Caco-2 (cell line): Measurements from ENCODE around the gene GPX4. TPM values are rescaled to one million over a fixed set of nuclear protein-coding genes. Genes with fewer than 3 reads are reported as not detected.

ENCODE experiments used
- BruUV-seq: library from RNA; stranded (reverse); fragments of 400-500 nt; replicated peaks from 2 replicates; lab custom pipeline; 2021; lab: Mats Ljungman, UMichigan
- CTCF ChIA-PET: fragments of 300-600 bp; sonication (Branson Sonifier 250); formaldehyde crosslinking; loops from one replicate; lab custom pipeline; 2022; ENCODE audit warnings: antibody characterized with exemption; lab: Charles Lee
- POLR2A ChIA-PET: fragments of 300-600 bp; sonication (Branson Sonifier 250); formaldehyde crosslinking; loops from one replicate; lab custom pipeline; 2022; ENCODE audit warnings: antibody characterized with exemption; lab: Charles Lee
- DNase-seq, 2 experiments: peaks; one replicate each; pipeline versions ENCODE4 v3.0.0 to v3.0.0-alpha.2; 2020 to 2022
- H3K27me3 ChIP-seq: replicated peaks from 2 replicates; pipeline ENCODE4 v1.6.0; 2011; ENCODE audit warnings: low read length; ENCODE audit not compliant: control insufficient read depth, insufficient read depth
- H3K36me3 ChIP-seq: 2 replicates; pipeline ENCODE4 v1.5.1; 2011; ENCODE audit warnings: low read length; ENCODE audit not compliant: control insufficient read depth, insufficient read depth
- H3K4me1 ChIP-seq: fragments of 250-450 bp; sonication (Bioruptor Pico); 2 replicates; pipeline ENCODE4 v1.5.1; 2020; ENCODE audit warnings: mild to moderate bottlenecking
- H3K4me3 ChIP-seq: 2 replicates; pipeline ENCODE4 v1.5.1; 2011; ENCODE audit warnings: low read depth, mild to moderate bottlenecking, control low read depth, low read length
- H3K9me3 ChIP-seq: fragments of 250-450 bp; sonication (Bioruptor Pico); 2 replicates; pipeline ENCODE4 v1.5.1; 2020; ENCODE audit warnings: mild to moderate bottlenecking, moderate library complexity
- H3K27ac Mint-ChIP-seq: one replicate; pipeline ENCODE4 v1.8.0; 2022; ENCODE audit warnings: mixed read lengths; ENCODE audit not compliant: unreplicated experiment
- H3K27me3 Mint-ChIP-seq: one replicate; pipeline ENCODE4 v1.8.0; 2022; ENCODE audit warnings: mixed read lengths; ENCODE audit not compliant: insufficient read depth, unreplicated experiment
- H3K36me3 Mint-ChIP-seq: one replicate; pipeline ENCODE4 v1.8.0; 2022; ENCODE audit warnings: mild to moderate bottlenecking, mixed read lengths; ENCODE audit not compliant: insufficient read depth, unreplicated experiment
- H3K4me1 Mint-ChIP-seq: one replicate; pipeline ENCODE4 v1.8.0; 2022; ENCODE audit warnings: low read depth, mixed read lengths; ENCODE audit not compliant: unreplicated experiment
- H3K4me3 Mint-ChIP-seq: one replicate; pipeline ENCODE4 v1.8.0; 2022; ENCODE audit warnings: mild to moderate bottlenecking, moderate library complexity, mixed read lengths; ENCODE audit not compliant: unreplicated experiment
- H3K9me3 Mint-ChIP-seq: one replicate; pipeline ENCODE4 v1.8.0; 2022; ENCODE audit warnings: mixed read lengths; ENCODE audit not compliant: unreplicated experiment
- CTCF ChIP-seq, 2 experiments: fragments of 200-600 bp in 1 of 2; IDR thresholded peaks; 1 replicate in 1 of 2; 2 replicates in 1 of 2; pipeline versions ENCODE4 v1.5.1 to v1.8.0; 2011 to 2022; ENCODE audit warnings: antibody characterized with exemption in 1 of 2, control low read depth in 1 of 2, inconsistent platforms in 1 of 2, low read depth in 1 of 2, low read length in 1 of 2, mild to moderate bottlenecking in 1 of 2, moderate library complexity in 1 of 2; ENCODE audit not compliant: insufficient read depth in 1 of 2, severe bottlenecking in 1 of 2, unreplicated experiment in 1 of 2
- intact Hi-C: fragments of 100-400 bp; cut with micrococcal nuclease; formaldehyde crosslinking; loops from one replicate; pipeline ENCODE4 v1.10.0; 2022; ENCODE audit not compliant: unreplicated experiment
- total RNA-seq: library from RNA; stranded (reverse); gene quantifications from 2 replicates; pipeline ENCODE4 v1.2.3, GENCODE V29; 2022

The GPX4 gene
- total RNA-seq, 1 experiment from 2014 or later: 500 TPM

GRCh38 chr19:1068009-1069001, 35.5 kb upstream of the GPX4 start:
- ChIA-PET POLR2A (no interaction called here), CTCF (no interaction called here)
- no peaks in the 10 kb centered on the region for H3K27me3 ChIP-seq
- H3K9me3 ChIP-seq: no peaks in the 10 kb centered on the region
- intact Hi-C loops: no loop called here
- Mint-ChIP-seq H3K9me3 (no peaks in the 10 kb centered on the region), H3K4me1 (peaks cover 7% of the 10 kb centered on the region), H3K27me3 (no peaks in the 10 kb centered on the region), H3K36me3 (peaks cover 53% of the 10 kb centered on the region), H3K27ac (peak overlapping the region; percentile 21), H3K4me3 (no peak overlapping the region)
- BruUV-seq: no TSS peak
- TF ChIP-seq CTCF (IDR thresholded peaks at IDR 0.05; ENCODE audit: insufficient read depth in 1 of 2, low read depth in 1 of 2, low read length in 1 of 2, severe bottlenecking in 1 of 2, unreplicated experiment in 1 of 2): no peak
- no peak overlapping the region for H3K4me3 ChIP-seq
- H3K4me1 ChIP-seq: peaks cover 15% of the 10 kb centered on the region
- no peak for DNase-seq
- H3K36me3 ChIP-seq: no peaks in the 10 kb centered on the region

GRCh38 chr19:1069009-1069779, 34.6 kb upstream of the GPX4 start:
- H3K9me3 ChIP-seq: no peaks in the 10 kb centered on the region
- TF ChIP-seq CTCF (IDR thresholded peaks at IDR 0.05; ENCODE audit: insufficient read depth in 1 of 2, low read depth in 1 of 2, low read length in 1 of 2, severe bottlenecking in 1 of 2, unreplicated experiment in 1 of 2): no peak
- H3K27me3 ChIP-seq: no peaks in the 10 kb centered on the region
- intact Hi-C loops: no loop called here
- H3K4me1 Mint-ChIP-seq: peaks cover 7% of the 10 kb centered on the region
- BruUV-seq: no TSS peak
- H3K27me3 Mint-ChIP-seq: no peaks in the 10 kb centered on the region
- CTCF ChIA-PET: no interaction called here
- H3K4me1 ChIP-seq: peaks cover 12% of the 10 kb centered on the region
- DNase-seq: no peak
- H3K36me3 ChIP-seq: no peaks in the 10 kb centered on the region; the same call in 1 of the 2 replicates
- H3K36me3 Mint-ChIP-seq: peaks cover 50% of the 10 kb centered on the region
- peak overlapping the region; percentile 21 for H3K27ac Mint-ChIP-seq
- POLR2A ChIA-PET: no interaction called here
- no peaks in the 10 kb centered on the region for H3K9me3 Mint-ChIP-seq
- H3K4me3 ChIP-seq: no peak overlapping the region
- H3K4me3 Mint-ChIP-seq: no peak overlapping the region

GRCh38 chr19:1070576-1070930, 33.2 kb upstream of the GPX4 start:
- Mint-ChIP-seq H3K9me3 (no peaks in the 10 kb centered on the region), H3K4me3 (no peak overlapping the region), H3K4me1 (peaks cover 10% of the 10 kb centered on the region), H3K36me3 (peaks cover 46% of the 10 kb centered on the region), H3K27me3 (no peaks in the 10 kb centered on the region), H3K27ac (no peak overlapping the region)
- H3K4me1 ChIP-seq: peaks cover 16% of the 10 kb centered on the region
- ChIA-PET POLR2A (no interaction called here), CTCF (no interaction called here)
- DNase-seq: no peak
- H3K4me3 ChIP-seq: peak overlapping the region; percentile 25
- intact Hi-C loops: no loop called here
- H3K36me3 ChIP-seq: no peaks in the 10 kb centered on the region; the same call in 1 of the 2 replicates
- H3K27me3 ChIP-seq: no peaks in the 10 kb centered on the region
- TF ChIP-seq CTCF (IDR thresholded peaks at IDR 0.05; ENCODE audit: insufficient read depth in 1 of 2, low read depth in 1 of 2, low read length in 1 of 2, severe bottlenecking in 1 of 2, unreplicated experiment in 1 of 2): no peak
- no TSS peak for BruUV-seq
- H3K9me3 ChIP-seq: no peaks in the 10 kb centered on the region
